ENCODE measurements around the gene BEND7. TPM values are rescaled to one million over a fixed set of nuclear protein-coding genes. Genes with fewer than 3 reads are reported as not detected.

BEND7 gene
- total and polyA plus RNA-seq, 9 of the 15 experiments (the other 6 are each of a cell fraction or from before 2014, with no cell fraction given), result 1.3 to 11.4 (median 5.2) TPM

DNA sequence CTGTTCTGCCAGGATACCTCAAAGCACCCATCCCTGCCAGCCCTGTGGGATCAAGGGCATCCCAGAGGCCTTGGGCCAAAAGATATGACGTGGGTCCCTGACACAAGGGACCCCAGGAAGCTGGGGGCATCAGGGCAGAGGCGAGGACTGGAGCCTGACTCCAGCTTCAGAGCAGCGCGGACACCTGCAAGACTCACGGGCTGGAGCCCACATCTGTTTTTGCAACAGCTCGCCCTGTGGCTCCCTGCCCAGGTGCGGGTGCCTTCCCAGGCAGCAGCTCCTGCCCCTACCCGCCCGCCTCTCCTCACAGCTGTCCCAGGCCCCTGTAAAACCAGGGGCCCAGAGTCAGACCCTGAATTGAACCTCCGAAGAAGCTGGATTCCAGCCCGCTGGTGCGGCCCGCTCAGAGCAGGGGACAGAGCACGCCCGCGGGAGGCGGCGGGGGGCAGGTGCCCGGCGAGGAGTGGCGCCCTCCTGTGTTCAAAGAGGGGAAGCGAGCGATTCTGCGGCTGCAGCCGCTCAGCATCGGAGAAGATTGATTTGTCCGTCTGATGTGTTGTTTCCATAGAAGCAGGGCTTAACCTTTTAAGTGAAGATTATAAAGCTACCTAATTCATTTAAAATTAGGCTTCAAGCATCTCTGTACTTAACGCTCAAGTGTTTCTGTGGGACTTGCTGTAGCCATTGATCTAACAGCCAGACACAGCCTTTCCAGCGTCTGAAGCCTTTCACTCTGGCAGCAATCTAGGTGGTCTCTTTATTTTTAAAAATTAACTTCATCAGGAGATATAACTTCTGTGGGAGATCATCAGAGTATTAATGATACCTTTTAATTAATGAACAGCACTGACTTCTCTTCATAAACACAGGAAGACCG lies 88.4 kb downstream of the BEND7 start:
- no peaks in the 10 kb centered on the region for H3K36me3 ChIP-seq (ENCODE audit: control insufficient read depth, insufficient read depth, low read length)
- no peaks in the 10 kb centered on the region for H3K27me3 ChIP-seq (ENCODE audit: control insufficient read depth in 2 of 2, insufficient read depth in 2 of 2, low read length in 2 of 2)
- DNase-seq (ENCODE audit: extremely low read depth in 1 of 4, low spot score in 3 of 4) (peak; percentile 77 to 85 (median 84)), ATAC-seq (peak; percentile 97), FAIRE-seq (peak; percentile 75)
- peaks cover 13 to 19% of the 10 kb centered on the region in 2 experiments; a peak in 4 of 5 replicates for H3K4me1 ChIP-seq (replicated peaks in 1 of 2; ENCODE audit: control insufficient read depth in 2 of 2, insufficient read depth in 2 of 2, low read length in 2 of 2)
- H3K79me2 ChIP-seq (ENCODE audit: control insufficient read depth, insufficient read depth, low read length), result no peaks in the 10 kb centered on the region
- 11% methylated on average over 30 of the region's 30 CpGs for WGBS (ENCODE audit: insufficient coverage, low coverage, missing lambda C conversion rate)
- H3K4me3 ChIP-seq, result 0 out of 2 replicates have a peak overlapping the region, but pooled peaks have one; percentile 23
- ChIA-PET POLR2A (interaction anchor here (0.7 to 1.7 kb wide), 2 partner anchors 24 to 35 kb away, joined by 4 to 5 read pairs; no protein-coding TSS in a partner anchor), CTCF (ENCODE audit: low intra/inter-chr PET ratio) (interaction anchor here (0.7 to 3.7 kb wide), 2 partner anchors 68 to 234 kb away, joined by 5 to 27 read pairs; no protein-coding TSS in a partner anchor)
- BruUV-seq (replicated peaks), result no TSS peak
- H3K4me2 ChIP-seq (ENCODE audit: insufficient read depth, low read length), result peak overlapping the region; percentile 55
- peak overlapping the region; percentile 59 to 88; a peak in 3 of 4 replicates for H3K9ac ChIP-seq (ENCODE audit: insufficient read depth in 1 of 2, low read depth in 2 of 2, low read length in 2 of 2)
- H3K9me1 ChIP-seq (ENCODE audit: control insufficient read depth, insufficient read depth, low read length), result no peaks in the 10 kb centered on the region
- intact Hi-C loops (cut with micrococcal nuclease) (loop anchor here (1.0 to 5.0 kb wide), 3 partner anchors 25 to 278 kb away; partner anchors contain the start of gene MCM10), in situ Hi-C loops (cut with MboI) (no loop called here)
- no peaks in the 10 kb centered on the region for H4K20me1 ChIP-seq (replicated peaks; ENCODE audit: control insufficient read depth, insufficient read depth, low read length)
- H3K27ac ChIP-seq (ENCODE audit: extremely low read depth, low read depth, low read length), result no peak overlapping the region
- H3K9me3 ChIP-seq (replicated peaks; ENCODE audit: control insufficient read depth, insufficient read depth, low read depth, low read length), result no peaks in the 10 kb centered on the region
- H2AFZ ChIP-seq (ENCODE audit: low read depth, low read length), result peak overlapping the region; percentile 94
- TF ChIP-seq FOXM1 (IDR thresholded peaks at IDR 0.05; ENCODE audit: low read depth) (no peak), FOXM1 (CRISPR knock-in tag; IDR thresholded peaks at IDR 0.05; ENCODE audit: low read depth) (no peak), TBL1XR1 (IDR thresholded peaks at IDR 0.05; ENCODE audit: low read length in 2 of 2) (no peak), WHSC1 (IDR thresholded peaks at IDR 0.05; ENCODE audit: low read length) (no peak), PTRF (tag; IDR thresholded peaks at IDR 0.05) (no peak), HEY1 (CRISPR knock-in tag; IDR thresholded peaks at IDR 0.05; ENCODE audit: borderline replicate concordance) (no peak), CREB3L1 (IDR thresholded peaks at IDR 0.05; ENCODE audit: borderline replicate concordance, low read depth) (no peak), ZNF311 (CRISPR knock-in tag; IDR thresholded peaks at IDR 0.05) (no peak), SETDB1 (IDR thresholded peaks at IDR 0.05; ENCODE audit: low read length) (no peak), ZNF274 (IDR thresholded peaks at IDR 0.05; ENCODE audit: borderline replicate concordance, low read depth, low read length) (no peak), DNMT1 (IDR thresholded peaks at IDR 0.05) (no peak), IFI16 (CRISPR knock-in tag; IDR thresholded peaks at IDR 0.05) (no peak), ZNF699 (CRISPR knock-in tag; IDR thresholded peaks at IDR 0.05; ENCODE audit: insufficient replicate concordance) (no peak), ZNF384 (IDR thresholded peaks at IDR 0.05; ENCODE audit: low read depth, low read length) (0 out of 2 replicates have a peak, but pooled peaks have one; percentile 25), MTA3 (IDR thresholded peaks at IDR 0.05; ENCODE audit: borderline replicate concordance) (peak; percentile 33; the same call in 1 of the 2 replicates), POLR2AphosphoS2 (IDR thresholded peaks at IDR 0.05; ENCODE audit: low read length) (no peak), ZBTB7A (IDR thresholded peaks at IDR 0.05; ENCODE audit: borderline replicate concordance, control insufficient read depth, low read depth, low read length) (no peak), ZBTB8A (IDR thresholded peaks at IDR 0.05; ENCODE audit: partially characterized antibody) (no peak)
- TF ChIP-seq, protein P1, sequence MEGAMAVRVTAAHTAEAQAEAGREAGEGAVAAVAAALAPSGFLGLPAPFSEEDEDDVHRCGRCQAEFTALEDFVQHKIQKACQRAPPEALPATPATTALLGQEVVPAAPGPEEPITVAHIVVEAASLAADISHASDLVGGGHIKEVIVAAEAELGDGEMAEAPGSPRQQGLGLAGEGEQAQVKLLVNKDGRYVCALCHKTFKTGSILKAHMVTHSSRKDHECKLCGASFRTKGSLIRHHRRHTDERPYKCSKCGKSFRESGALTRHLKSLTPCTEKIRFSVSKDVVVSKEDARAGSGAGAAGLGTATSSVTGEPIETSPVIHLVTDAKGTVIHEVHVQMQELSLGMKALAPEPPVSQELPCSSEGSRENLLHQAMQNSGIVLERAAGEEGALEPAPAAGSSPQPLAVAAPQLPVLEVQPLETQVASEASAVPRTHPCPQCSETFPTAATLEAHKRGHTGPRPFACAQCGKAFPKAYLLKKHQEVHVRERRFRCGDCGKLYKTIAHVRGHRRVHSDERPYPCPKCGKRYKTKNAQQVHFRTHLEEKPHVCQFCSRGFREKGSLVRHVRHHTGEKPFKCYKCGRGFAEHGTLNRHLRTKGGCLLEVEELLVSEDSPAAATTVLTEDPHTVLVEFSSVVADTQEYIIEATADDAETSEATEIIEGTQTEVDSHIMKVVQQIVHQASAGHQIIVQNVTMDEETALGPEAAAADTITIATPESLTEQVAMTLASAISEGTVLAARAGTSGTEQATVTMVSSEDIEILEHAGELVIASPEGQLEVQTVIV (CRISPR knock-in tag; IDR thresholded peaks at IDR 0.05; ENCODE audit: borderline replicate concordance), result no peak

All from K562 (cell line).